IMR-90 (cell line): ENCODE results near the gene HCFC1R1. TPM values are rescaled to one million over a fixed set of nuclear protein-coding genes. Genes with fewer than 3 reads are reported as not detected.

Experiments used
- ATAC-seq: fragments of 200-7000 bp; cut with Tn5 transposase; 2 replicates; pipeline ENCODE4 v1.9.1; 2020; ENCODE audit warnings: low read depth, mild to moderate bottlenecking, moderate library complexity
- BruUV-seq: library from RNA; stranded (reverse); fragments of 400-500 nt; replicated peaks from 2 replicates; lab custom pipeline; 2021; lab: Mats Ljungman, UMichigan
- CTCF ChIA-PET: fragments of 300-600 bp; formaldehyde crosslinking; extraction: SDS; loops from one replicate; lab custom pipeline; 2021; ENCODE audit warnings: antibody characterized with exemption; lab: Yijun Ruan, JAX
- POLR2A ChIA-PET: fragments of 300-600 bp; sonication (Branson Sonifier 250); formaldehyde crosslinking; loops from one replicate; lab custom pipeline; 2022; ENCODE audit warnings: antibody characterized with exemption; ENCODE audit not compliant: unreplicated experiment; lab: Charles Lee
- DNase-seq: peaks from one replicate; pipeline ENCODE4 v3.0.0; 2013
- H2AFZ ChIP-seq: replicated peaks from 2 replicates; pipeline ENCODE3; 2013; ENCODE audit warnings: low read length, mild to moderate bottlenecking; ENCODE audit not compliant: poor library complexity
- H2AK5ac ChIP-seq: 2 replicates; pipeline ENCODE4 v1.6.1; 2013; ENCODE audit warnings: low read depth, low read length, inconsistent platforms
- H2AK9ac ChIP-seq: replicated peaks from 2 replicates; pipeline ENCODE3; 2013; ENCODE audit warnings: mild to moderate bottlenecking, low read depth, low read length, moderate library complexity; ENCODE audit not compliant: poor library complexity
- H2BK120ac ChIP-seq: 2 replicates; pipeline ENCODE4 v1.6.1; 2013; ENCODE audit warnings: low read depth, low read length, inconsistent platforms
- H2BK15ac ChIP-seq: 3 replicates; pipeline ENCODE4 v1.6.1; 2013; ENCODE audit warnings: low read depth, low read length, inconsistent platforms
- H2BK20ac ChIP-seq: 2 replicates; pipeline ENCODE4 v1.6.1; 2013; ENCODE audit warnings: low read depth, mild to moderate bottlenecking, inconsistent platforms, low read length, moderate library complexity
- H2BK5ac ChIP-seq: 2 replicates; pipeline ENCODE4 v1.6.1; 2013; ENCODE audit warnings: mild to moderate bottlenecking, low read depth, low read length, inconsistent platforms; ENCODE audit not compliant: poor library complexity, severe bottlenecking
- H3K14ac ChIP-seq: replicated peaks from 2 replicates; pipeline ENCODE4 v1.6.1; 2013; ENCODE audit warnings: low read depth, low read length, inconsistent platforms
- H3K18ac ChIP-seq: 2 replicates; pipeline ENCODE4 v1.6.1; 2013; ENCODE audit warnings: low read depth, low read length, control low read depth
- H3K23ac ChIP-seq: 2 replicates; pipeline ENCODE4 v1.6.1; 2013; ENCODE audit warnings: low read depth, low read length, inconsistent platforms
- H3K27ac ChIP-seq: 2 replicates; pipeline ENCODE4 v1.5.1; 2013; ENCODE audit warnings: mild to moderate bottlenecking, control low read depth, low read length; ENCODE audit not compliant: insufficient read depth
- H3K27me3 ChIP-seq: 2 replicates; pipeline ENCODE4 v1.6.1; 2013; ENCODE audit warnings: low read length; ENCODE audit not compliant: control insufficient read depth, insufficient read depth
- H3K36me3 ChIP-seq: 2 replicates; pipeline ENCODE4 v1.6.1; 2013; ENCODE audit warnings: low read length, mixed read lengths; ENCODE audit not compliant: control insufficient read depth, insufficient read depth
- H3K4ac ChIP-seq: 2 replicates; pipeline ENCODE4 v1.6.1; 2013; ENCODE audit warnings: low read depth, low read length, inconsistent platforms
- H3K4me1 ChIP-seq: 2 replicates; pipeline ENCODE4 v1.6.1; 2013; ENCODE audit warnings: low read length, mixed read lengths; ENCODE audit not compliant: control insufficient read depth, insufficient read depth
- H3K4me2 ChIP-seq: 2 replicates; pipeline ENCODE4 v1.6.1; 2013; ENCODE audit warnings: low read depth, mild to moderate bottlenecking, control low read depth, low read length, moderate library complexity
- H3K4me3 ChIP-seq: 2 replicates; pipeline ENCODE4 v1.5.1; 2013; ENCODE audit warnings: low read depth, mild to moderate bottlenecking, control low read depth, low read length, moderate library complexity; ENCODE audit not compliant: insufficient read depth
- H3K56ac ChIP-seq: 2 replicates; pipeline ENCODE4 v1.6.1; 2013; ENCODE audit warnings: low read length, inconsistent platforms; ENCODE audit not compliant: insufficient read depth; ENCODE audit errors: extremely low read depth
- H3K79me1 ChIP-seq, 2 experiments: 2 replicates each; pipeline ENCODE4 v1.6.1; 2013; ENCODE audit warnings: low read length in 2 of 2, inconsistent platforms in 1 of 2, low read depth in 1 of 2
- H3K9ac ChIP-seq: 2 replicates; pipeline ENCODE4 v1.6.1; 2013; ENCODE audit warnings: low read depth, low read length, control low read depth
- H3K9me1 ChIP-seq: 2 replicates; pipeline ENCODE4 v1.6.1; 2013; ENCODE audit warnings: low read length, inconsistent platforms; ENCODE audit not compliant: insufficient read depth
- H3K9me3 ChIP-seq: 2 replicates; pipeline ENCODE4 v1.6.1; 2013; ENCODE audit warnings: low read length; ENCODE audit not compliant: control insufficient read depth, insufficient read depth
- H4K20me1 ChIP-seq: 2 replicates; pipeline ENCODE4 v1.6.1; 2013; ENCODE audit warnings: low read length, inconsistent platforms; ENCODE audit not compliant: insufficient read depth
- H4K5ac ChIP-seq: 2 replicates; pipeline ENCODE4 v1.6.1; 2013; ENCODE audit warnings: mild to moderate bottlenecking, low read depth, low read length, control low read depth
- H4K8ac ChIP-seq, 2 experiments: 2 replicates each; pipeline ENCODE4 v1.6.1; 2013; ENCODE audit warnings: low read depth in 2 of 2, low read length in 2 of 2, control low read depth in 1 of 2, inconsistent platforms in 1 of 2
- H4K91ac ChIP-seq: 2 replicates; pipeline ENCODE4 v1.6.1; 2013; ENCODE audit warnings: low read depth, low read length, inconsistent platforms; ENCODE audit not compliant: insufficient read depth
- BHLHE40 ChIP-seq: fragments of 150-350 bp; IDR thresholded peaks from 2 replicates; pipeline ENCODE4 v1.6.1; 2016; ENCODE audit warnings: mild to moderate bottlenecking, low read depth, low read length
- CEBPB ChIP-seq: IDR thresholded peaks from 2 replicates; pipeline ENCODE4 v1.6.1; 2012; ENCODE audit warnings: low read depth, low read length, improper control_type of control experiment
- CHD1 ChIP-seq: IDR thresholded peaks from 2 replicates; pipeline ENCODE4 v1.6.1; 2012; ENCODE audit warnings: low read depth, low read length, improper control_type of control experiment
- CTCF ChIP-seq: conservative IDR thresholded peaks from 2 replicates; pipeline ENCODE4 v1.5.1; 2012; ENCODE audit warnings: mild to moderate bottlenecking, low read depth, low read length, improper control_type of control experiment
- ELK1 ChIP-seq: fragments of 150-350 bp; IDR thresholded peaks from 2 replicates; pipeline ENCODE4 v1.6.1; 2016; ENCODE audit warnings: low read depth, mild to moderate bottlenecking, low read length, moderate library complexity, borderline replicate concordance
- FOS ChIP-seq: fragments of 150-350 bp; IDR thresholded peaks from 2 replicates; pipeline ENCODE4 v1.6.1; 2016; ENCODE audit warnings: low read depth, low read length
- MAFK ChIP-seq: IDR thresholded peaks from 2 replicates; pipeline ENCODE4 v1.6.1; 2012; ENCODE audit warnings: low read depth, low read length, improper control_type of control experiment
- MAZ ChIP-seq: IDR thresholded peaks from 2 replicates; pipeline ENCODE4 v1.6.1; 2012; ENCODE audit warnings: low read depth, mild to moderate bottlenecking, low read length, improper control_type of control experiment, moderate library complexity, borderline replicate concordance
- MXI1 ChIP-seq: IDR thresholded peaks from 2 replicates; pipeline ENCODE4 v1.6.1; 2012; ENCODE audit warnings: low read depth, mild to moderate bottlenecking, low read length, moderate library complexity, borderline replicate concordance
- NFE2L2 ChIP-seq: fragments of 150-350 bp; IDR thresholded peaks from 2 replicates; pipeline ENCODE4 v1.6.1; 2016; ENCODE audit warnings: low read depth, mild to moderate bottlenecking, low read length
- POLR2A ChIP-seq: IDR thresholded peaks from 2 replicates; pipeline ENCODE4 v1.6.1; 2012; ENCODE audit warnings: mild to moderate bottlenecking, low read depth, low read length
- RAD21 ChIP-seq: IDR thresholded peaks from 2 replicates; pipeline ENCODE4 v1.6.1; 2012; ENCODE audit warnings: low read length, improper control_type of control experiment
- RCOR1 ChIP-seq: IDR thresholded peaks from 2 replicates; pipeline ENCODE4 v1.6.1; 2012; ENCODE audit warnings: mild to moderate bottlenecking, low read length, improper control_type of control experiment; ENCODE audit not compliant: insufficient replicate concordance
- RFX5 ChIP-seq: IDR thresholded peaks from 2 replicates; pipeline ENCODE4 v1.8.0; 2012; ENCODE audit warnings: low read depth, mild to moderate bottlenecking, low read length, moderate library complexity
- SMC3 ChIP-seq: fragments of 150-350 bp; IDR thresholded peaks from 2 replicates; pipeline ENCODE4 v1.6.1; 2016; ENCODE audit warnings: low read depth, mild to moderate bottlenecking, antibody characterized with exemption, low read length, moderate library complexity
- USF2 ChIP-seq: fragments of 150-350 bp; IDR thresholded peaks from 2 replicates; pipeline ENCODE4 v1.6.1; 2017; ENCODE audit warnings: mild to moderate bottlenecking, antibody characterized with exemption, low read length, low read depth
- WGBS, 2 experiments: methylation state at CpG; one replicate each; pipeline versions ENCODE4 v1.1.5 to v1.1.7; 2013; ENCODE audit warnings: missing lambda C conversion rate in 2 of 2; ENCODE audit not compliant: insufficient read length in 1 of 2; ENCODE audit errors: extremely low coverage in 2 of 2; 5-methylcytosine and 5-hydroxymethylcytosine counted together
- dilution Hi-C: fragments of 300-500 bp; cut with HindIII; formaldehyde crosslinking; loops from one replicate; pipeline ENCODE4 v1.14.3; 2018; ENCODE audit warnings: low sequenced_read_pairs; ENCODE audit not compliant: unreplicated experiment
- in situ Hi-C: fragments of 300-500 bp; cut with MboI; formaldehyde crosslinking; loops from 3 replicates; pipeline ENCODE4 v1.14.3; 2019; ENCODE audit warnings: low sequenced_read_pairs, inconsistent platforms, mixed read lengths
- intact Hi-C: fragments of 100-400 bp; cut with micrococcal nuclease; formaldehyde crosslinking; loops from 2 replicates; pipeline ENCODE4 v1.10.0; 2022
- polyA plus RNA-seq, 3 experiments: library from polyadenylated mRNA; depleted of rRNA; stranded (reverse); fragments of >200 nt; gene quantifications; 2 replicates each; pipeline ENCODE4 v1.2.3, GENCODE V29; 2012; ENCODE audit warnings: low replicate concordance in 1 of 3
- total RNA-seq: library from RNA; depleted of rRNA; stranded (reverse); fragments of >200 nt; gene quantifications from 2 replicates; pipeline ENCODE4 v1.2.3, GENCODE V29; 2012

The HCFC1R1 gene
- total and polyA plus RNA-seq, 2 of the 4 experiments (the other 2 are of a cell fraction) = 7.2 to 57.9 TPM

GRCh38 chr16:3038896-3039295 is 15.2 kb upstream of the HCFC1R1 start:
- H2AK5ac ChIP-seq = no peak overlapping the region
- ChIA-PET CTCF (interaction anchor here (2.3 kb wide), 1 partner anchor 11 kb away, joined by 7 read pairs; no protein-coding TSS in a partner anchor), POLR2A (no interaction called here)
- H2BK20ac ChIP-seq = no peak overlapping the region
- no peaks in the 10 kb centered on the region for H3K4me1 ChIP-seq
- no peak overlapping the region for H3K56ac ChIP-seq
- H4K91ac ChIP-seq = no peak overlapping the region
- no peak overlapping the region for H3K18ac ChIP-seq
- 0 out of 2 replicates have a peak overlapping the region, but pooled peaks have one; percentile 38 for H3K23ac ChIP-seq
- no peak overlapping the region for H3K4me2 ChIP-seq
- in situ Hi-C loops (no loop called here), intact Hi-C loops (no loop called here), dilution Hi-C loops (no loop called here)
- H3K4me3 ChIP-seq = no peak overlapping the region
- no peak overlapping the region for H4K8ac ChIP-seq
- H3K27me3 ChIP-seq = peaks cover 63% of the 10 kb centered on the region
- no peak overlapping the region for H2BK5ac ChIP-seq
- H4K5ac ChIP-seq = no peak overlapping the region
- H3K9me3 ChIP-seq = no peaks in the 10 kb centered on the region
- no peaks in the 10 kb centered on the region for H3K36me3 ChIP-seq
- H2BK15ac ChIP-seq = no peak overlapping the region
- H3K4ac ChIP-seq = no peak overlapping the region
- H2AFZ ChIP-seq = peak overlapping the region; percentile 14
- WGBS, 2 experiments = 50% methylated on average over 1 of the region's 5 CpGs; no CpG with 5 or more reads in 1 of the 2 experiments
- H3K9me1 ChIP-seq = no peaks in the 10 kb centered on the region
- no peak overlapping the region for H3K27ac ChIP-seq
- H2AK9ac ChIP-seq = no peak overlapping the region
- ATAC-seq = no peak
- BruUV-seq = no TSS peak
- no peak for TF ChIP-seq MAZ
- TF ChIP-seq RCOR1 = no peak
- TF ChIP-seq CEBPB = no peak
- TF ChIP-seq USF2 = no peak
- no peak for TF ChIP-seq NFE2L2
- no peak for TF ChIP-seq CHD1
- TF ChIP-seq ELK1 = no peak
- no peak for TF ChIP-seq SMC3
- no peak for TF ChIP-seq MAFK
- no peak for TF ChIP-seq CTCF
- no peak for TF ChIP-seq POLR2A
- TF ChIP-seq MXI1 = no peak
- no peak for TF ChIP-seq RFX5
- no peak for TF ChIP-seq RAD21
- TF ChIP-seq BHLHE40 = no peak
- no peak for TF ChIP-seq FOS
- no peak for DNase-seq
- no peak overlapping the region for H3K9ac ChIP-seq
- no peaks in the 10 kb centered on the region for H4K20me1 ChIP-seq
- H3K14ac ChIP-seq = no peak overlapping the region
- no peaks in the 10 kb centered on the region for H3K79me1 ChIP-seq
- H2BK120ac ChIP-seq = no peak overlapping the region
